ENCODE measurements around the gene ACAD11. TPM values are rescaled to one million over a fixed set of nuclear protein-coding genes. Genes with fewer than 3 reads are reported as not detected.
"Not testable (repeated sequence)": the region's sequence is repeated elsewhere in the genome, so short reads cannot be mapped to it uniquely, and the experiment has no call there.

ACAD11 gene
- total and polyA plus RNA-seq, 2 experiments from 2014 or later, result 31.7 to 40.1 TPM

DNA sequence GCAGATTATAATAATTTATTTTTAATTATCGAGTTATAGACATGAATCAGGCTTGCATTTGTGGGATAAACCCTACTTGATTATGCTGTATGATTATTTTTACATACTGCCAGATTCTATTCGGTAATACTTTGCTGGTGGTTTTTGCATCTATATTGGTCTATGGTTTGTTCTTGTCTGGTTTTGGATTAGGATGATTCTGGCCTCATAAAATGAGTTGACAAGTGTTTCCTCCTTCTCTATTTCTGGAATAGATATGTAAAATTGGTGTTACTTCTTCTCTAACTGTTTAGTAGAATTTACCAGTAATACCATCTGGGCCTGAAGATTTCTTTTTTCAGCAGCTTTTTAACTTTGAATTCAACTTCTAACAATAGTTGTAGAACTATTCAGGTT is 95.5 kb downstream of the ACAD11 start:
- Histone ChIP-seq H3K9me3 (ENCODE audit: low read depth) (no peaks in the 10 kb centered on the region), H3K4me1 (ENCODE audit: low read depth) (peaks cover 4% of the 10 kb centered on the region), H3K27me3 (no peaks in the 10 kb centered on the region), H3K4me3 (no peak overlapping the region), H3K27ac (no peak overlapping the region), H3K36me3 (peaks cover 5% of the 10 kb centered on the region)
- no peak for DNase-seq (ENCODE audit: low read depth in 1 of 2, low spot score in 1 of 2)
- TF ChIP-seq, protein P1, sequence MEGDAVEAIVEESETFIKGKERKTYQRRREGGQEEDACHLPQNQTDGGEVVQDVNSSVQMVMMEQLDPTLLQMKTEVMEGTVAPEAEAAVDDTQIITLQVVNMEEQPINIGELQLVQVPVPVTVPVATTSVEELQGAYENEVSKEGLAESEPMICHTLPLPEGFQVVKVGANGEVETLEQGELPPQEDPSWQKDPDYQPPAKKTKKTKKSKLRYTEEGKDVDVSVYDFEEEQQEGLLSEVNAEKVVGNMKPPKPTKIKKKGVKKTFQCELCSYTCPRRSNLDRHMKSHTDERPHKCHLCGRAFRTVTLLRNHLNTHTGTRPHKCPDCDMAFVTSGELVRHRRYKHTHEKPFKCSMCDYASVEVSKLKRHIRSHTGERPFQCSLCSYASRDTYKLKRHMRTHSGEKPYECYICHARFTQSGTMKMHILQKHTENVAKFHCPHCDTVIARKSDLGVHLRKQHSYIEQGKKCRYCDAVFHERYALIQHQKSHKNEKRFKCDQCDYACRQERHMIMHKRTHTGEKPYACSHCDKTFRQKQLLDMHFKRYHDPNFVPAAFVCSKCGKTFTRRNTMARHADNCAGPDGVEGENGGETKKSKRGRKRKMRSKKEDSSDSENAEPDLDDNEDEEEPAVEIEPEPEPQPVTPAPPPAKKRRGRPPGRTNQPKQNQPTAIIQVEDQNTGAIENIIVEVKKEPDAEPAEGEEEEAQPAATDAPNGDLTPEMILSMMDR (IDR thresholded peaks at IDR 0.05; ENCODE audit: low read depth, low read length), result no peak

DNA sequence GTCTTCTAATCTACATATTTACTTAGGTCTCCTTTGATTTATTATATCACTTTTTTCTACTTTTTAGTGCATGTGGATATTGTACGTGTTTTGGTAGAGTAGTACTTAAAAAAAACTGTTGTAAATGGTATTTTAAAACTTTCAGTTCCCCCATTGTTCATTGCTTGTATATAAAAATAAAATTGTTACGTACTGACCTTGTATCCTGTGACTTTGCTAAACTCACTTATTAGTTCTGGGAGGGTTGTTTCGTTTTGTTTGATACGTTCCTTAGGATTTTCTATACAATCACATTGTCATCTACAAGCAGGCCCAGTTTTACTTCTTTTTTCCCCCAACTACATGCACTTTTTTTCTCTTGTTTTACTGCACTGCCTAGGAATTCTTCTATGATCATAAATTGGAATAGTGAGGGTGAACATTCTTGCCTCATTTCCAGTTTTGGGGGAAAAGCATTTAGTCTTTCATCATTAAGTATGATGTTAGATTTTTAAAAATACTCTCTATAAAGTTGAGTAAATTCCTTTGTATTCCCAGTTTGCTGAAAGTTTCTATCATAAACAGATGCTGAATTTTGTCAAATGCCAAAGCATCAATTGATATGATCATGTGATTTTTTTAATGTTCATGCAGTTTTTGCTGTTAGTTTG is 96.1 kb downstream of the ACAD11 start:
- Histone ChIP-seq H3K4me1 (ENCODE audit: low read depth) (peaks cover 4% of the 10 kb centered on the region), H3K9me3 (ENCODE audit: low read depth) (no peaks in the 10 kb centered on the region), H3K4me3 (no peak overlapping the region), H3K27me3 (no peaks in the 10 kb centered on the region), H3K27ac (no peak overlapping the region), H3K36me3 (peaks cover 10% of the 10 kb centered on the region)
- no peak for DNase-seq (ENCODE audit: low read depth in 1 of 2, low spot score in 1 of 2)
- TF ChIP-seq, protein P1 (IDR thresholded peaks at IDR 0.05; ENCODE audit: low read depth, low read length), result no peak

DNA sequence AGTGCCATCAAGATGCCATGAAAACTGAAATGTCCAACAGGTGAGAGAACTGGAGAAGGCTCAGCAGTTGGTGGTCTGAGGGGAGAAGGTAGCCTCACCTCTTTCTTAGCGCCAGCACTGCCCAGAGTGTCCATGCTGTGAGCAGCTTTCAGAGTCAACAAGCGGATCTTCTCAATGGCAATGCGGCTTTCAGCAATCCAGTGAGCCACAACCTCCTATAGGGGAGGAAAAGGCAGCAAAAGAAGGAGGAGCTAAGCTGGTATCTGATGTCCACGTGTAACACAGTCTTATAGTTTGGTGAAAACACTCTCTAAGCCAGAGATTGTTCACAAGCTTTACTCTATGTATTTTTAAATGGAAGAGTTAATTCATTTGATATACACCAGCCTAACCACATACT is 98.6 kb downstream of the ACAD11 start:
- no peaks in the 10 kb centered on the region for H3K4me1 ChIP-seq (ENCODE audit: low read depth)
- DNase-seq (ENCODE audit: low read depth in 1 of 2, low spot score in 1 of 2), result no peak

DNA sequence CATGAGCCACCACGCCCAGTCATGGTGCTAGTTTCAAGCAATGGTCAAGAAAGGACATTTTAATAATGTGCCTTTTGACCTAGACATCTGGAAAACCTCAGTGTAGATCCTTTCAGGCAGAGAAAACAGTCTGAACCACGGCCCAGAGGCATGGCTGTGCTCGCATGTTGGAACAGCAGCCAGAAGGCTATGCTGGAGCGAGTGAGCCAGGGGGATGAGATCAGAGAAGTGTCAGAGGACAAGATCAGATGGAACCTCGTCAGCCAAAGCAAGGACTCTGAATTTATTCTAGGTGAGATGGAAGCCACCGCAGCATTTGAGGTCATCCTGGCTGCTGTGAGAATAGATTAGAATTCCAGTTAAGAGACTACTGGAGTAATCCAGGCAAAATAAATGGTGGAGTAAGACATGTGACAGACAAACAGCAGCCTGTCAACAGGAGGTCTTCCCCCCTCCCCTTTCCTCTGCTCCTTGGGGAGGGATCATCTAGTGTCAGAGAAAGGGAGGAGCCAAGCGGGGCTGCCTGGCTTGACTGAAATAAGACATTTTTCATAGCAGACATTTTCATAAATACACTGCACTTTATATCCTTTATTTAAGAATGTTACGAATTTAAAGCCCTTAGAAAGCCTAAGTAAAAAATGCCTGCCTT is 103.0 kb downstream of the ACAD11 start:
- DNase-seq (ENCODE audit: low read depth in 1 of 2, low spot score in 1 of 2), result no peak
- peaks cover 11% of the 10 kb centered on the region for H3K36me3 ChIP-seq
- no peak overlapping the region for H3K27ac ChIP-seq
- no peaks in the 10 kb centered on the region for H3K27me3 ChIP-seq
- TF ChIP-seq, protein P1 (IDR thresholded peaks at IDR 0.05; ENCODE audit: low read depth, low read length), result no peak
- no peak overlapping the region for H3K4me3 ChIP-seq
- no peaks in the 10 kb centered on the region for H3K9me3 ChIP-seq (ENCODE audit: low read depth)
- H3K4me1 ChIP-seq (ENCODE audit: low read depth), result no peaks in the 10 kb centered on the region

More for the DNA sequence above, 98.6 kb downstream of the ACAD11 start:
- no peak overlapping the region for H3K4me3 ChIP-seq
- TF ChIP-seq, protein P1 (IDR thresholded peaks at IDR 0.05; ENCODE audit: low read depth, low read length), result no peak
- no peak overlapping the region for H3K27ac ChIP-seq
- peaks cover 11% of the 10 kb centered on the region for H3K36me3 ChIP-seq
- H3K9me3 ChIP-seq (ENCODE audit: low read depth), result no peaks in the 10 kb centered on the region
- H3K27me3 ChIP-seq, result no peaks in the 10 kb centered on the region

DNA sequence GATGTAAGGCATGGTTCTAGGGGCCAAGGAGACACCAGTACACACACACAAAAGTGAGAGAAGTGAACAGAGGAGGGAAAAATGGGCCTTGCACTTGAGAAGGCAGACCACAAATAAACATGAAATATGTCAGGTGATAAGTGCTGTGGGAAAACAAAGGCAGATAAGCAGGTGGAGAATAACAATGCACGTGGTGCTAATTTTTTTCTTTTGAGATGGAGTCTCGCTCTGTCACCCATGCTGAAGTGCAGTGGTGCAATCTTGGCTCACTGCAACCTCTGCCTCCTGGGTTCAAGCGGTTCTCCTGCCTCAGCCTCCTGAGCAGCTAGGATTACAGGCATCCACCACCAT is 103.6 kb downstream of the ACAD11 start:
- H3K4me1 ChIP-seq (ENCODE audit: low read depth); DNase-seq (ENCODE audit: low read depth in 1 of 2, low spot score in 1 of 2); H3K27ac ChIP-seq; H3K36me3 ChIP-seq; H3K27me3 ChIP-seq; H3K4me3 ChIP-seq; H3K9me3 ChIP-seq (ENCODE audit: low read depth): not testable (repeated sequence)

DNA sequence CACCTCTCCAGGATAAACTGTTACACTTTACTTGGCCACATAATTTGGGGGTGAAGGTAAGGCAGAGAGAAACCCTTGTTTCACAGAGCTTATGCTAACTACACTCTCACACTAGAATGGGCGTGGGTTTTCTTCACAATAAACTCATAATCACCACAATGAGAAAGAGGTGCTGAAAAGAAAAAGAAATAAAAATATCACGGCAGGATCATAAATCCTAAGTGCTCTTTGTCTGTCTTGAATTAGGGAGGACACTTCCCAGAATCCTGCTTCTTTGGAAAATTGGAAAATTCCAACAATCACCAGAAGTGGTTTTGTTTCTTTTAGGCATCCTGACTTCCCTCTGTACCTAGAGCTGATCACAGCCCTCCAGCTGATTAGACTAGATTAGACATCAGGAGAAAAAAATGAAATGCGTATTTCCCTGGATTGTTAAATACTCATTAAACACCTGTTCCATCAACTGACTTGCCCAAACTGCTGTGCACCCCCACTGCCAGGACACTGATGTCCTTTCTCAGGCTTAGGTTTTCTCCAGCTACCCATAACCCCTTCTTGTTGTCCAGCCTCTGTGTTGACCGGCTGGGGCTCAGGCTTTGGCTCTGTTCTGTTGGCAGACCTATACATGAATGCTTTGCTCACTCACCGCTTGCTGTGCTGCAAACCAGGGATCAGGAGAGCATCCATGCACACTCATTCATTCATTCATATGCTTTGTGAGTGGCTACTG is 104.1 kb downstream of the ACAD11 start:
- H3K27me3 ChIP-seq, result no peaks in the 10 kb centered on the region
- no peak overlapping the region for H3K27ac ChIP-seq
- H3K4me3 ChIP-seq, result no peak overlapping the region
- TF ChIP-seq, protein P1 (IDR thresholded peaks at IDR 0.05; ENCODE audit: low read depth, low read length), result no peak
- no peaks in the 10 kb centered on the region for H3K4me1 ChIP-seq (ENCODE audit: low read depth)
- H3K9me3 ChIP-seq (ENCODE audit: low read depth), result no peaks in the 10 kb centered on the region
- peaks cover 7% of the 10 kb centered on the region for H3K36me3 ChIP-seq
- no peak for DNase-seq (ENCODE audit: low read depth in 1 of 2, low spot score in 1 of 2)

All from cardiac muscle cell (in vitro differentiated cells and primary cell).